Activated T-helper 1 cell treated with anti-CD3 and anti-CD28 coated beads, Interleukin-12 subunit alpha, Interleukin-12 subunit beta, Interleukin-2, Interleukin-4 antibody, amounts not matched to agents 30 ng/mL and 10 ng/mL and 1 ng/mL, durations not matched to agents 14 hours and 24 hours and 36 hours (primary cell): ENCODE results near the gene IL1RAPL2. TPM values are rescaled to one million over a fixed set of nuclear protein-coding genes. Genes with fewer than 3 reads are reported as not detected.
"Not testable (repeated sequence)": the region's sequence is repeated elsewhere in the genome, so short reads cannot be mapped to it uniquely, and the experiment has no call there.

Experiments
- DNase-seq: peaks from one replicate; pipeline ENCODE4 v3.0.0; 2021; ENCODE audit warnings: low spot score
- H3K27ac Mint-ChIP-seq: one replicate; pipeline ENCODE4 v1.8.0; 2021; ENCODE audit warnings: mild to moderate bottlenecking, mixed read lengths
- H3K27me3 Mint-ChIP-seq: one replicate; pipeline ENCODE4 v1.8.0; 2022; ENCODE audit warnings: mild to moderate bottlenecking, moderate library complexity, mixed read lengths; ENCODE audit not compliant: insufficient read depth
- H3K36me3 Mint-ChIP-seq: one replicate; pipeline ENCODE4 v1.8.0; 2021; ENCODE audit warnings: low read depth, mixed read lengths
- H3K4me1 Mint-ChIP-seq: one replicate; pipeline ENCODE4 v1.8.0; 2021; ENCODE audit warnings: low read depth, mixed read lengths
- H3K4me3 Mint-ChIP-seq: one replicate; pipeline ENCODE4 v1.8.0; 2021; ENCODE audit warnings: mild to moderate bottlenecking, moderate library complexity, mixed read lengths
- H3K9me3 Mint-ChIP-seq: one replicate; pipeline ENCODE4 v1.8.0; 2021; ENCODE audit warnings: mixed read lengths
- intact Hi-C: fragments of 100-400 bp; cut with micrococcal nuclease; formaldehyde crosslinking; loops from one replicate; pipeline ENCODE4 v1.15.1; 2024
- total RNA-seq: library from RNA; stranded (reverse); gene quantifications from 2 replicates; pipeline ENCODE4 v1.2.3, GENCODE V29; 2022

Gene IL1RAPL2
- total RNA-seq, 1 donor from 2014 or later: not detected

- H3K36me3 Mint-ChIP-seq, H3K9me3 Mint-ChIP-seq, H3K27ac Mint-ChIP-seq, H3K4me1 Mint-ChIP-seq, DNase-seq, intact Hi-C loops, H3K27me3 Mint-ChIP-seq, H3K4me3 Mint-ChIP-seq: not testable (repeated sequence)
Observed at GRCh38 chrX:105115596-105116320, 549.8 kb downstream of the IL1RAPL2 start.

GRCh38 chrX:105116486-105116885 is 550.5 kb downstream of the IL1RAPL2 start:
- Mint-ChIP-seq H3K4me1 (no peaks in the 10 kb centered on the region), H3K36me3 (no peaks in the 10 kb centered on the region), H3K9me3 (no peaks in the 10 kb centered on the region), H3K27me3 (no peaks in the 10 kb centered on the region), H3K4me3 (no peak overlapping the region), H3K27ac (no peak overlapping the region)
- no peak for DNase-seq
- intact Hi-C loops: no loop called here

GRCh38 chrX:105117621-105118020 is 551.6 kb downstream of the IL1RAPL2 start:
- no peak overlapping the region for H3K4me3 Mint-ChIP-seq
- intact Hi-C loops: no loop called here
- no peaks in the 10 kb centered on the region for H3K4me1 Mint-ChIP-seq
- no peak for DNase-seq
- no peak overlapping the region for H3K27ac Mint-ChIP-seq
- H3K27me3 Mint-ChIP-seq: no peaks in the 10 kb centered on the region
- no peaks in the 10 kb centered on the region for H3K9me3 Mint-ChIP-seq
- no peaks in the 10 kb centered on the region for H3K36me3 Mint-ChIP-seq

- DNase-seq: no peak
- Mint-ChIP-seq H3K27me3 (no peaks in the 10 kb centered on the region), H3K36me3 (no peaks in the 10 kb centered on the region), H3K9me3 (no peaks in the 10 kb centered on the region), H3K4me3 (no peak overlapping the region), H3K27ac (no peak overlapping the region), H3K4me1 (no peaks in the 10 kb centered on the region)
- intact Hi-C loops: no loop called here
Observed at GRCh38 chrX:105120463-105120862, 554.5 kb downstream of the IL1RAPL2 start.

- intact Hi-C loops: no loop called here
- H3K27me3 Mint-ChIP-seq: no peaks in the 10 kb centered on the region
- DNase-seq: no peak
- no peaks in the 10 kb centered on the region for H3K36me3 Mint-ChIP-seq
- H3K4me1 Mint-ChIP-seq: no peaks in the 10 kb centered on the region
- H3K9me3 Mint-ChIP-seq: no peaks in the 10 kb centered on the region
- no peak overlapping the region for H3K27ac Mint-ChIP-seq
- H3K4me3 Mint-ChIP-seq: no peak overlapping the region
Observed at GRCh38 chrX:105121186-105121585, 555.2 kb downstream of the IL1RAPL2 start.

GRCh38 chrX:105126201-105126600 is 560.2 kb downstream of the IL1RAPL2 start:
- intact Hi-C loops: no loop called here

GRCh38 chrX:105134273-105134672 is 568.3 kb downstream of the IL1RAPL2 start:
- intact Hi-C loops: no loop called here
- H3K27ac Mint-ChIP-seq: no peak overlapping the region
- no peaks in the 10 kb centered on the region for H3K4me1 Mint-ChIP-seq
- no peak for DNase-seq
- H3K4me3 Mint-ChIP-seq: no peak overlapping the region
- no peaks in the 10 kb centered on the region for H3K27me3 Mint-ChIP-seq
- no peaks in the 10 kb centered on the region for H3K36me3 Mint-ChIP-seq
- H3K9me3 Mint-ChIP-seq: no peaks in the 10 kb centered on the region

More at GRCh38 chrX:105126201-105126600, 560.2 kb downstream of the IL1RAPL2 start:
- no peak for DNase-seq
- Mint-ChIP-seq H3K9me3 (no peaks in the 10 kb centered on the region), H3K27ac (no peak overlapping the region), H3K36me3 (no peaks in the 10 kb centered on the region), H3K27me3 (no peaks in the 10 kb centered on the region), H3K4me1 (no peaks in the 10 kb centered on the region), H3K4me3 (no peak overlapping the region)

GRCh38 chrX:105136786-105137185 is 570.8 kb downstream of the IL1RAPL2 start:
- intact Hi-C loops: no loop called here
- Mint-ChIP-seq H3K27ac (no peak overlapping the region), H3K27me3 (no peaks in the 10 kb centered on the region), H3K9me3 (no peaks in the 10 kb centered on the region), H3K4me3 (no peak overlapping the region), H3K4me1 (no peaks in the 10 kb centered on the region), H3K36me3 (no peaks in the 10 kb centered on the region)
- no peak for DNase-seq

- H3K27me3 Mint-ChIP-seq: no peaks in the 10 kb centered on the region
- no peak overlapping the region for H3K27ac Mint-ChIP-seq
- intact Hi-C loops: no loop called here
- H3K36me3 Mint-ChIP-seq: no peaks in the 10 kb centered on the region
- no peak for DNase-seq
- no peaks in the 10 kb centered on the region for H3K9me3 Mint-ChIP-seq
- H3K4me1 Mint-ChIP-seq: no peaks in the 10 kb centered on the region
- no peak overlapping the region for H3K4me3 Mint-ChIP-seq
Observed at GRCh38 chrX:105150036-105150435, 584.0 kb downstream of the IL1RAPL2 start.

GRCh38 chrX:105150557-105150956 is 584.6 kb downstream of the IL1RAPL2 start:
- H3K4me1 Mint-ChIP-seq: no peaks in the 10 kb centered on the region
- DNase-seq: no peak
- no peaks in the 10 kb centered on the region for H3K9me3 Mint-ChIP-seq
- no peak overlapping the region for H3K4me3 Mint-ChIP-seq
- intact Hi-C loops: no loop called here
- H3K36me3 Mint-ChIP-seq: no peaks in the 10 kb centered on the region
- no peak overlapping the region for H3K27ac Mint-ChIP-seq
- no peaks in the 10 kb centered on the region for H3K27me3 Mint-ChIP-seq

GRCh38 chrX:105167233-105167632 is 601.2 kb downstream of the IL1RAPL2 start:
- H3K27me3 Mint-ChIP-seq: no peaks in the 10 kb centered on the region
- DNase-seq: no peak
- H3K27ac Mint-ChIP-seq: no peak overlapping the region
- intact Hi-C loops: no loop called here
- no peaks in the 10 kb centered on the region for H3K36me3 Mint-ChIP-seq
- no peaks in the 10 kb centered on the region for H3K9me3 Mint-ChIP-seq
- H3K4me1 Mint-ChIP-seq: no peaks in the 10 kb centered on the region
- H3K4me3 Mint-ChIP-seq: no peak overlapping the region

GRCh38 chrX:105168577-105168976 is 602.6 kb downstream of the IL1RAPL2 start:
- no peak overlapping the region for H3K27ac Mint-ChIP-seq
- no peaks in the 10 kb centered on the region for H3K9me3 Mint-ChIP-seq
- H3K36me3 Mint-ChIP-seq: no peaks in the 10 kb centered on the region
- no peaks in the 10 kb centered on the region for H3K27me3 Mint-ChIP-seq
- intact Hi-C loops: no loop called here
- no peak overlapping the region for H3K4me3 Mint-ChIP-seq
- H3K4me1 Mint-ChIP-seq: no peaks in the 10 kb centered on the region
- DNase-seq: no peak

- intact Hi-C loops: no loop called here
- H3K27me3 Mint-ChIP-seq: no peaks in the 10 kb centered on the region
- no peak overlapping the region for H3K4me3 Mint-ChIP-seq
- DNase-seq: no peak
- no peaks in the 10 kb centered on the region for H3K4me1 Mint-ChIP-seq
- no peak overlapping the region for H3K27ac Mint-ChIP-seq
- no peaks in the 10 kb centered on the region for H3K9me3 Mint-ChIP-seq
- no peaks in the 10 kb centered on the region for H3K36me3 Mint-ChIP-seq
Observed at GRCh38 chrX:105173071-105173470, 607.1 kb downstream of the IL1RAPL2 start.

- H3K27ac Mint-ChIP-seq: no peak overlapping the region
- intact Hi-C loops: no loop called here
- H3K4me1 Mint-ChIP-seq: no peaks in the 10 kb centered on the region
- H3K36me3 Mint-ChIP-seq: no peaks in the 10 kb centered on the region
- no peaks in the 10 kb centered on the region for H3K27me3 Mint-ChIP-seq
- DNase-seq: no peak
- H3K4me3 Mint-ChIP-seq: no peak overlapping the region
- H3K9me3 Mint-ChIP-seq: no peaks in the 10 kb centered on the region
Observed at GRCh38 chrX:105179644-105180043, 613.6 kb downstream of the IL1RAPL2 start.
